ENCODE data around the gene OCSTAMP. TPM values are rescaled to one million over a fixed set of nuclear protein-coding genes. Genes with fewer than 3 reads are reported as not detected.

OCSTAMP gene
- total and polyA plus RNA-seq, 4 experiments from 2014 or later = not detected

DNA sequence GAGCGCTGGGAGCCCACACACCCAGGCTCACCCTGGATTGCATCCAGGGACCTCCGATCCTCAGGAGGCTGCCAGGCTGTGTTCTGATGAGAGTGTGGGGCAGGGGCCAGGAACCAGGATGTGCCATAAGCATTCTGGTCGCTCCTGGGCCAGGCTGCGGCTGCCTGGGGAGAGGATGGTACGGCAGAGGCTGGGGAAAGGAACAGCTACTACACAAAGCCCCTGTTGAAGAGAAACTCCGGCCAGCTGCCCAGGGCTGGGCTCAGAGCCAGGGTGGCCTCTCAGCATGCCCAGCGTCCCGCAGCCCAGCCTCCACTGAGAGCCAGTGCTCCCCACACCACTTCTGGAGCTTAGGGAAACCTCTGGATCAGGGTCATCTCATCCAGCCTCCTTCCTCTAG is 21.7 kb upstream of the OCSTAMP start:
- Histone ChIP-seq H3K9me3 (ENCODE audit: control insufficient read depth in 1 of 2, low read length in 2 of 2) (no peaks in the 10 kb centered on the region), H3K27me3 (ENCODE audit: insufficient read depth, low read length) (no peaks in the 10 kb centered on the region), H3K27ac (ENCODE audit: low read depth, low read length) (no peak overlapping the region), H3K36me3 (ENCODE audit: insufficient read depth, low read length) (no peaks in the 10 kb centered on the region), H3K4me1 (ENCODE audit: insufficient read depth, low read length) (no peaks in the 10 kb centered on the region), H3K4me3 (ENCODE audit: low read length in 2 of 2) (no peak overlapping the region)
- Mint-ChIP-seq H3K36me3 (no peaks in the 10 kb centered on the region), H3K4me1 (no peaks in the 10 kb centered on the region), H3K9me3 (no peaks in the 10 kb centered on the region), H3K4me3 (no peak overlapping the region), H3K27ac (no peak overlapping the region), H3K27me3 (peaks cover 5 to 13% of the 10 kb centered on the region in 2 donors)
- DNase-seq = no peak
- intact Hi-C loops (cut with micrococcal nuclease) = no loop called here
- ChIA-PET POLR2A (ENCODE audit: partially characterized antibody) (no interaction called here), CTCF (ENCODE audit: partially characterized antibody) (interaction anchor here (1.4 to 1.6 kb wide), 2 partner anchors 9 to 11 kb away, joined by 3 to 4 read pairs; no protein-coding TSS in a partner anchor)

- H3K9me3 Mint-ChIP-seq = no peaks in the 10 kb centered on the region
- ChIA-PET CTCF (ENCODE audit: partially characterized antibody) (interaction anchor here (1.1 kb wide), 1 partner anchor 9 kb away, joined by 3 read pairs; no protein-coding TSS in a partner anchor), POLR2A (ENCODE audit: partially characterized antibody) (no interaction called here)
- H3K4me1 Mint-ChIP-seq = no peaks in the 10 kb centered on the region
- no peaks in the 10 kb centered on the region for H3K4me1 ChIP-seq (ENCODE audit: insufficient read depth, low read length)
- DNase-seq = no peak
- intact Hi-C loops (cut with micrococcal nuclease) = no loop called here
- no peaks in the 10 kb centered on the region for H3K36me3 Mint-ChIP-seq
- H3K4me3 ChIP-seq (ENCODE audit: low read length in 2 of 2) = no peak overlapping the region
- no peak overlapping the region for H3K27ac ChIP-seq (ENCODE audit: low read depth, low read length)
- no peak overlapping the region for H3K27ac Mint-ChIP-seq
- no peaks in the 10 kb centered on the region for H3K27me3 ChIP-seq (ENCODE audit: insufficient read depth, low read length)
- peaks cover 7 to 11% of the 10 kb centered on the region in 2 donors for H3K27me3 Mint-ChIP-seq
- no peaks in the 10 kb centered on the region for H3K36me3 ChIP-seq (ENCODE audit: insufficient read depth, low read length)
- no peaks in the 10 kb centered on the region for H3K9me3 ChIP-seq (ENCODE audit: control insufficient read depth in 1 of 2, low read length in 2 of 2)
- no peak overlapping the region for H3K4me3 Mint-ChIP-seq
Observed at GRCh38 chr20:46571418-46571817, 21.0 kb upstream of the OCSTAMP start.

DNA sequence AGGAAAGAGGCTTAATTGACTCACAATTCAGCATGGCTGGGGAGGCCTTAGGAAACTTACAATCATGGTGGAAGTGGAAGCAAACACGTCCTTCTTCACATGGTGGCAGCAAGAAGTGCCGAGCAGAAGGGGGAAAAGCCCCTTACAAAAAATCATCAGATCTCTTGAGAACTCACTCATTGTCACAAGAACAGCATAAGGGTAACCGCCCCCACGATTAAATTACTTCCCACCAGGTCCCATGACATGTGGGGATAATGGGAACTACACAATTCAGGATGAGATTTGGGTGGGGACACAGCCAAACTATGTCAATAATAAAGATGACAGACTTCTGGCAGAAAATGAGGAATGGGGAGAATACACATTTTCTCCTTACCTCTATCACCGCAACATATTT is 20.5 kb upstream of the OCSTAMP start:
- DNase-seq = no peak
- H3K36me3 ChIP-seq (ENCODE audit: insufficient read depth, low read length) = no peaks in the 10 kb centered on the region
- Mint-ChIP-seq H3K4me3 (no peak overlapping the region), H3K27ac (no peak overlapping the region), H3K9me3 (no peaks in the 10 kb centered on the region), H3K27me3 (peaks cover 9 to 11% of the 10 kb centered on the region in 2 donors), H3K36me3 (no peaks in the 10 kb centered on the region), H3K4me1 (no peaks in the 10 kb centered on the region)
- H3K27ac ChIP-seq (ENCODE audit: low read depth, low read length) = no peak overlapping the region
- no peaks in the 10 kb centered on the region for H3K9me3 ChIP-seq (ENCODE audit: control insufficient read depth in 1 of 2, low read length in 2 of 2)
- no peaks in the 10 kb centered on the region for H3K27me3 ChIP-seq (ENCODE audit: insufficient read depth, low read length)
- POLR2A ChIA-PET (ENCODE audit: partially characterized antibody) = no interaction called here
- H3K4me3 ChIP-seq (ENCODE audit: low read length in 2 of 2) = no peak overlapping the region
- H3K4me1 ChIP-seq (ENCODE audit: insufficient read depth, low read length) = no peaks in the 10 kb centered on the region
- intact Hi-C loops (cut with micrococcal nuclease) = no loop called here
- CTCF ChIA-PET (ENCODE audit: partially characterized antibody) = interaction anchor here (1.1 kb wide), 1 partner anchor 9 kb away, joined by 3 read pairs; no protein-coding TSS in a partner anchor

- POLR2A ChIA-PET (ENCODE audit: partially characterized antibody) = no interaction called here
- no peak overlapping the region for H3K27ac Mint-ChIP-seq
Observed at GRCh38 chr20:46569961-46570360, 19.5 kb upstream of the OCSTAMP start.

GRCh38 chr20:46568570-46569129 is 18.2 kb upstream of the OCSTAMP start:
- Mint-ChIP-seq H3K27me3 (peaks cover 11 to 12% of the 10 kb centered on the region in 2 donors), H3K9me3 (no peaks in the 10 kb centered on the region), H3K4me1 (no peaks in the 10 kb centered on the region), H3K36me3 (no peaks in the 10 kb centered on the region), H3K27ac (no peak overlapping the region), H3K4me3 (no peak overlapping the region)
- no peak for DNase-seq
- ChIA-PET CTCF (ENCODE audit: partially characterized antibody) (no interaction called here), POLR2A (ENCODE audit: partially characterized antibody) (no interaction called here)
- Histone ChIP-seq H3K9me3 (ENCODE audit: control insufficient read depth in 1 of 2, low read length in 2 of 2) (no peaks in the 10 kb centered on the region), H3K36me3 (ENCODE audit: insufficient read depth, low read length) (no peaks in the 10 kb centered on the region), H3K4me3 (ENCODE audit: low read length in 2 of 2) (no peak overlapping the region), H3K27me3 (ENCODE audit: insufficient read depth, low read length) (no peaks in the 10 kb centered on the region), H3K4me1 (ENCODE audit: insufficient read depth, low read length) (no peaks in the 10 kb centered on the region), H3K27ac (ENCODE audit: low read depth, low read length) (no peak overlapping the region)
- intact Hi-C loops (cut with micrococcal nuclease) = no loop called here

More at GRCh38 chr20:46569961-46570360, 19.5 kb upstream of the OCSTAMP start:
- no peaks in the 10 kb centered on the region for H3K36me3 Mint-ChIP-seq
- no peaks in the 10 kb centered on the region for H3K9me3 Mint-ChIP-seq
- no peaks in the 10 kb centered on the region for H3K4me1 Mint-ChIP-seq
- CTCF ChIA-PET (ENCODE audit: partially characterized antibody) = no interaction called here
- intact Hi-C loops (cut with micrococcal nuclease) = no loop called here
- no peak for DNase-seq
- Histone ChIP-seq H3K4me3 (ENCODE audit: low read length in 2 of 2) (no peak overlapping the region), H3K9me3 (ENCODE audit: control insufficient read depth in 1 of 2, low read length in 2 of 2) (no peaks in the 10 kb centered on the region), H3K27me3 (ENCODE audit: insufficient read depth, low read length) (no peaks in the 10 kb centered on the region), H3K36me3 (ENCODE audit: insufficient read depth, low read length) (no peaks in the 10 kb centered on the region), H3K27ac (ENCODE audit: low read depth, low read length) (no peak overlapping the region), H3K4me1 (ENCODE audit: insufficient read depth, low read length) (no peaks in the 10 kb centered on the region)
- H3K27me3 Mint-ChIP-seq = peaks cover 13 to 14% of the 10 kb centered on the region in 2 donors
- no peak overlapping the region for H3K4me3 Mint-ChIP-seq

- no peaks in the 10 kb centered on the region for H3K27me3 ChIP-seq (ENCODE audit: insufficient read depth, low read length)
- no peak for DNase-seq
- Mint-ChIP-seq H3K9me3 (no peaks in the 10 kb centered on the region), H3K27me3 (peaks cover 8 to 11% of the 10 kb centered on the region in 2 donors), H3K4me1 (no peaks in the 10 kb centered on the region), H3K27ac (no peak overlapping the region), H3K36me3 (no peaks in the 10 kb centered on the region), H3K4me3 (no peak overlapping the region)
- POLR2A ChIA-PET (ENCODE audit: partially characterized antibody) = no interaction called here
- H3K36me3 ChIP-seq (ENCODE audit: insufficient read depth, low read length) = no peaks in the 10 kb centered on the region
- intact Hi-C loops (cut with micrococcal nuclease) = no loop called here
- H3K4me3 ChIP-seq (ENCODE audit: low read length in 2 of 2) = no peak overlapping the region
- H3K4me1 ChIP-seq (ENCODE audit: insufficient read depth, low read length) = no peaks in the 10 kb centered on the region
- H3K27ac ChIP-seq (ENCODE audit: low read depth, low read length) = no peak overlapping the region
- no peaks in the 10 kb centered on the region for H3K9me3 ChIP-seq (ENCODE audit: control insufficient read depth in 1 of 2, low read length in 2 of 2)
- CTCF ChIA-PET (ENCODE audit: partially characterized antibody) = interaction anchor here (2.4 kb wide), 1 partner anchor 16 kb away, joined by 7 read pairs; the partner anchor contains the start of gene OCSTAMP
Observed at GRCh38 chr20:46566125-46566524, 15.7 kb upstream of the OCSTAMP start.

- POLR2A ChIA-PET (ENCODE audit: partially characterized antibody) = no interaction called here
- CTCF ChIA-PET (ENCODE audit: partially characterized antibody) = interaction anchor here (1.6 to 2.4 kb wide), 2 partner anchors 10 to 14 kb away, joined by 4 to 7 read pairs; partner anchors contain the start of gene OCSTAMP
Observed at GRCh38 chr20:46564241-46564957, 13.9 kb upstream of the OCSTAMP start.

More at GRCh38 chr20:46564241-46564957, 13.9 kb upstream of the OCSTAMP start:
- Histone ChIP-seq H3K27ac (ENCODE audit: low read depth, low read length) (no peak overlapping the region), H3K4me3 (ENCODE audit: low read length in 2 of 2) (no peak overlapping the region), H3K27me3 (ENCODE audit: insufficient read depth, low read length) (no peaks in the 10 kb centered on the region), H3K4me1 (ENCODE audit: insufficient read depth, low read length) (no peaks in the 10 kb centered on the region), H3K36me3 (ENCODE audit: insufficient read depth, low read length) (no peaks in the 10 kb centered on the region), H3K9me3 (ENCODE audit: control insufficient read depth in 1 of 2, low read length in 2 of 2) (no peaks in the 10 kb centered on the region)
- Mint-ChIP-seq H3K27me3 (peaks cover 8 to 11% of the 10 kb centered on the region in 2 donors), H3K36me3 (no peaks in the 10 kb centered on the region), H3K4me3 (no peak overlapping the region), H3K27ac (no peak overlapping the region), H3K9me3 (no peaks in the 10 kb centered on the region), H3K4me1 (peaks cover 0 to 4% (median 2%) of the 10 kb centered on the region in 4 donors)
- intact Hi-C loops (cut with micrococcal nuclease) = loop anchor here (5.0 kb wide), 1 partner anchor 257 kb away; the partner anchor contains the start of gene CDH22
- no peak for DNase-seq
